Activated CD4-positive, alpha-beta T cell treated with anti-CD3 and anti-CD28 coated beads, Interleukin-2, amount 50 U/mL, for 16 hours (primary cell): ENCODE data around the gene CALML5.

Experiments
- DNase-seq: peaks from one replicate; pipeline ENCODE4 v3.0.0-alpha.2; 2020

Gene CALML5

GRCh38 chr10:5499493-5500140 is at the start of gene CALML5:
Gene CALML5 (minus strand): TSS chr10:5499570. CDS start chr10:5499438, 132 bp downstream.
- no peak for DNase-seq

- no peak for DNase-seq
Measured at GRCh38 chr10:5547931-5548660, 48.7 kb upstream of the CALML5 start.

GRCh38 chr10:5547681-5547930 is 48.2 kb upstream of the CALML5 start:
- no peak for DNase-seq

- DNase-seq, result no peak
Measured at GRCh38 chr10:5546891-5547680, 47.7 kb upstream of the CALML5 start.

- DNase-seq, result no peak
Measured at GRCh38 chr10:5545778-5546710, 46.7 kb upstream of the CALML5 start.

GRCh38 chr10:5545426-5545777 is 46.0 kb upstream of the CALML5 start:
- DNase-seq, result no peak

- DNase-seq, result no peak
Measured at GRCh38 chr10:5545011-5545410, 45.6 kb upstream of the CALML5 start.

GRCh38 chr10:5544216-5544805 is 44.9 kb upstream of the CALML5 start:
- DNase-seq, result no peak

- no peak for DNase-seq
Measured at GRCh38 chr10:5543623-5544022, 44.3 kb upstream of the CALML5 start.

GRCh38 chr10:5542100-5542499 is 42.7 kb upstream of the CALML5 start:
- no peak for DNase-seq

GRCh38 chr10:5540891-5541290 is 41.5 kb upstream of the CALML5 start:
- DNase-seq, result no peak

- no peak for DNase-seq
Measured at GRCh38 chr10:5540080-5540479, 40.7 kb upstream of the CALML5 start.

GRCh38 chr10:5538892-5539651 is 39.7 kb upstream of the CALML5 start:
- DNase-seq, result no peak

GRCh38 chr10:5538446-5538845 is 39.1 kb upstream of the CALML5 start:
- DNase-seq, result no peak

GRCh38 chr10:5537684-5538083 is 38.3 kb upstream of the CALML5 start:
- no peak for DNase-seq

- no peak for DNase-seq
Measured at GRCh38 chr10:5536486-5537081, 37.2 kb upstream of the CALML5 start.

GRCh38 chr10:5534880-5535856 is 35.8 kb upstream of the CALML5 start:
- no peak for DNase-seq

GRCh38 chr10:5534051-5534821 is 34.9 kb upstream of the CALML5 start:
- no peak for DNase-seq

- DNase-seq, result no peak
Measured at GRCh38 chr10:5533098-5533731, 33.8 kb upstream of the CALML5 start.
